Glutamatergic neuron (in vitro differentiated cells): ENCODE results near the gene CPEB2. TPM values are rescaled to one million over a fixed set of nuclear protein-coding genes. Genes with fewer than 3 reads are reported as not detected.
A peak's percentile ranks its signal among the peaks of the same experiment; 100 is the strongest.

Experiments
- DNase-seq: peaks from one replicate; pipeline ENCODE4 v3.0.0; 2022
- H3K27ac Mint-ChIP-seq: one replicate; pipeline ENCODE4 v1.8.0; 2020; ENCODE audit warnings: mild to moderate bottlenecking, mixed read lengths, inconsistent platforms; ENCODE audit not compliant: unreplicated experiment
- H3K27me3 Mint-ChIP-seq: one replicate; pipeline ENCODE4 v1.8.0; 2020; ENCODE audit warnings: mild to moderate bottlenecking, moderate library complexity, mixed read lengths, inconsistent platforms; ENCODE audit not compliant: unreplicated experiment
- H3K36me3 Mint-ChIP-seq: one replicate; pipeline ENCODE4 v1.8.0; 2020; ENCODE audit warnings: mild to moderate bottlenecking, mixed read lengths, inconsistent platforms; ENCODE audit not compliant: unreplicated experiment
- H3K4me1 Mint-ChIP-seq: one replicate; pipeline ENCODE4 v1.8.0; 2020; ENCODE audit warnings: mild to moderate bottlenecking, low read depth, mixed read lengths, inconsistent platforms; ENCODE audit not compliant: unreplicated experiment
- H3K4me3 Mint-ChIP-seq: one replicate; pipeline ENCODE4 v1.8.0; 2020; ENCODE audit warnings: mild to moderate bottlenecking, mixed read lengths, inconsistent platforms; ENCODE audit not compliant: unreplicated experiment
- H3K9me3 Mint-ChIP-seq: one replicate; pipeline ENCODE4 v1.8.0; 2020; ENCODE audit warnings: mild to moderate bottlenecking, moderate library complexity, mixed read lengths, inconsistent platforms; ENCODE audit not compliant: unreplicated experiment
- long read RNA-seq: library from polyadenylated mRNA; unstranded; transcript quantifications from one replicate; pipeline ENCODE4 v2.0.0, GENCODE V29; 2020; ENCODE audit not compliant: unreplicated experiment
- total RNA-seq: library from RNA; stranded (reverse); fragmentation: NEBNext Ultra II Directional; extraction: Animal tissue kit (Norgen Biotek cat#: 25700); gene quantifications from one replicate; pipeline ENCODE4 v1.2.1, GENCODE V29; 2021; ENCODE audit not compliant: unreplicated experiment
- TF ChIP-seq, protein P1 (sequence below): fragments of 200-600 bp; sonication (generic); IDR thresholded peaks from one replicate; pipeline ENCODE4 v1.5.0; 2021; ENCODE audit not compliant: partially characterized antibody, unreplicated experiment

CPEB2 gene
- 52.6 TPM for total RNA-seq
- long read RNA-seq, partial matches to known transcripts, result 0 of 3 reads
- long read RNA-seq, other reads (novel, unspliced or antisense), result 3 of 3 reads

DNA sequence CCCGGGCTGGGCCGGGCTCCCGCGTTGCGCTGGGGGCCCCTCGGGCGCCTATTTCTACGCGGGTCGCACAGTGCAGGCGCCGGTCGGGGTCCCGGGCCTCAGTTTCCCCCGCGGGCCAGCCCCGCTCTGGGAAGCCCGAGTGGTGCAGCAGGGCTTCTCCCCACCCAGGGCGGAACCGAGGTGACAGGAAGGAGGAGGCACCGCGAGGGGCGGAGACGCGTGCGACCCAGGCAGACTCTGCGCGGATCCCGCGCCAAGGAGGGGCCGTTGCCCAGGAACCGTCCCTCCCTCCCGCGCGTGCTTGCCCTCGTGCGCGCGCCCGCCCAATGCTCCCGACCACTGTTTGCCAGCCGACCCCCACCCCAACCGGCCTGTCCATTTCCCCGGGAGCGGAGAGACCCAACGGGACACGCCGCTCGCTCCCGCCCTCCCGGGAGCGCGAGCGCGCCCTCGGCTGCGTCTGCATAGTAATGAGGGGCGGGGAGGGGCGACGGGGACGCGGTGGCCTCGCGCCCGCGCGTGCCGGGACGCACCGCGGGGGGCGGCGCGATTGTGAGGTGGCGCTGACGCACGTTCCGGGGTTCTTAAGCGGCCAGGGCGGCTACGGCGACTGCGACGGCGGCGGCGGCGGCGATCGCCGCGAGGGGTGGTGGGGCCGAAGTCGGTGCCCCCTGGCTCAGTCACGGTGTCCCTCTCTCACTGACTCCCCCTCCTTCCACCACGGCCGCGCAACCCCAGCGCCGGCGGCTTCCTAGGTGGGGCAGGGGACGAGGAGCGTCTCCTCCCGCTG, at the start of gene CPEB2:
Gene CPEB2 (plus strand): TSS at position 613 of the 790 bp plus-strand sequence. CDS start 193 bp downstream, outside the sequence.
- Mint-ChIP-seq H3K9me3 (peaks cover 5% of the 10 kb centered on the region), H3K27me3 (peaks cover 5% of the 10 kb centered on the region), H3K27ac (peak within 1 kb of the TSS; percentile 84), H3K36me3 (peaks cover 9% of the 10 kb centered on the region), H3K4me3 (peak within 1 kb of the TSS; percentile 91), H3K4me1 (peaks cover 10% of the 10 kb centered on the region)
- peak; percentile 97 for DNase-seq
- TF ChIP-seq, protein P1, sequence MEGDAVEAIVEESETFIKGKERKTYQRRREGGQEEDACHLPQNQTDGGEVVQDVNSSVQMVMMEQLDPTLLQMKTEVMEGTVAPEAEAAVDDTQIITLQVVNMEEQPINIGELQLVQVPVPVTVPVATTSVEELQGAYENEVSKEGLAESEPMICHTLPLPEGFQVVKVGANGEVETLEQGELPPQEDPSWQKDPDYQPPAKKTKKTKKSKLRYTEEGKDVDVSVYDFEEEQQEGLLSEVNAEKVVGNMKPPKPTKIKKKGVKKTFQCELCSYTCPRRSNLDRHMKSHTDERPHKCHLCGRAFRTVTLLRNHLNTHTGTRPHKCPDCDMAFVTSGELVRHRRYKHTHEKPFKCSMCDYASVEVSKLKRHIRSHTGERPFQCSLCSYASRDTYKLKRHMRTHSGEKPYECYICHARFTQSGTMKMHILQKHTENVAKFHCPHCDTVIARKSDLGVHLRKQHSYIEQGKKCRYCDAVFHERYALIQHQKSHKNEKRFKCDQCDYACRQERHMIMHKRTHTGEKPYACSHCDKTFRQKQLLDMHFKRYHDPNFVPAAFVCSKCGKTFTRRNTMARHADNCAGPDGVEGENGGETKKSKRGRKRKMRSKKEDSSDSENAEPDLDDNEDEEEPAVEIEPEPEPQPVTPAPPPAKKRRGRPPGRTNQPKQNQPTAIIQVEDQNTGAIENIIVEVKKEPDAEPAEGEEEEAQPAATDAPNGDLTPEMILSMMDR, result no peak

DNA sequence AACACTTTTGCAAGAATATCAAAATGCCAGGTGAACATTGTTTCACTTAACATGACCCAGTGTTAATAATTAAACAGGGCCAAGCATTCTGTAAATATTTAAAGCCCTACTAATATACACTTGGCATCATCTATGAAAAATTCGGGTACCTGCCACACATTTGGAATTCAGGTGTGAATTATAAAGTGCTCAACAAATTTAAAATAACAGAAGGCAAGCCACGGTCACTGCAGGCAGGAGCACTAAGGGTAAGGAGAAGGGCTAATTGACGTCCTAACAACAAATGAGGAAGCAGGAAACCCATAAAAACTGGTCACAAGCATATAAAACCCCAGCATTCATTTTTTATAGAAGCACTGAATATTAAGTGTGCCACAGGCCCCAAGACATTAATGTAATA, 43.8 kb upstream of the CPEB2 start:
- no peaks in the 10 kb centered on the region for H3K27me3 Mint-ChIP-seq
- H3K9me3 Mint-ChIP-seq, result no peaks in the 10 kb centered on the region
- H3K4me1 Mint-ChIP-seq, result no peaks in the 10 kb centered on the region
- no peak for DNase-seq
- H3K27ac Mint-ChIP-seq, result no peak overlapping the region
- TF ChIP-seq, protein P1, result no peak
- no peak overlapping the region for H3K4me3 Mint-ChIP-seq
- no peaks in the 10 kb centered on the region for H3K36me3 Mint-ChIP-seq

DNA sequence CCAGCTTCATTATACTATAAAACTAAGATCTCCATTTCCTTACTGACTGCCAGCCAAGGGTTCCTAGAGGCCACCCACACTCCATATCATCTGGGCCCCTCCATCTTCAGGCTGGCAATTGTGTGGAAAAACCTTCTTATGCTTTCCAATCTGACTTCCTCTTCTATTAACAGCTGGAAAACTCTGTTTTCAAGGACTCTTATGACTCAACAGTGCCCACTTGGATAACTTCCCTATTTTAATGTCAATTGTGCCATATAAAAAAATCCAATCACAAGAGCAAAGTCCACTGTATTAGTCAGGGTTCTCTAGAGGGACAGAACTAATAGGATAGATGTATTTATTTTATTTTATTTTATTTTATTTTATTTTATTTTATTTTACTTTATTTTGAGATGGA, 41.0 kb upstream of the CPEB2 start:
- Mint-ChIP-seq H3K9me3 (peaks cover 2% of the 10 kb centered on the region), H3K4me1 (no peaks in the 10 kb centered on the region), H3K4me3 (no peak overlapping the region), H3K27ac (no peak overlapping the region), H3K27me3 (no peaks in the 10 kb centered on the region), H3K36me3 (no peaks in the 10 kb centered on the region)
- TF ChIP-seq, protein P1, result no peak
- no peak for DNase-seq

DNA sequence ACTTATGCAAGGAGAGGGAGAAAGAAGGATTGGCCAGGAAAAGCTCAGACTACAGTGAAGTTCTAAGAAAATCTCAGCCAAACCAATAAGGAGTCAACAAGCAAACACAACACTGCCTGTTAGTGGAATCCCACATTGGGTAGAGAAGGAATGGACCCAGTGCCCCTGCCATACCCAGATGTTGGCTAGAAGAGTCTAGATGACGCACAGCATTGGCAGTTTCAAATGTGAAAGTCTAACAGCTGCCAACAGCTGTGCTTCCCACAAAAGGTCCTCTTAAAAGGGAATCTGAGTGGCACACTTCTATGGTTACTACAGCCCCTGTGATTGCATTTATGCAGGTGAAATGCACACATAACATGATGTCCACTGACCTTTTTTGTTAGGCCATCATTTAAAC, 37.2 kb upstream of the CPEB2 start:
- no peaks in the 10 kb centered on the region for H3K4me1 Mint-ChIP-seq
- no peak overlapping the region for H3K27ac Mint-ChIP-seq
- TF ChIP-seq, protein P1, result no peak
- H3K9me3 Mint-ChIP-seq, result peaks cover 2% of the 10 kb centered on the region
- H3K36me3 Mint-ChIP-seq, result no peaks in the 10 kb centered on the region
- H3K27me3 Mint-ChIP-seq, result no peaks in the 10 kb centered on the region
- DNase-seq, result no peak
- H3K4me3 Mint-ChIP-seq, result no peak overlapping the region

DNA sequence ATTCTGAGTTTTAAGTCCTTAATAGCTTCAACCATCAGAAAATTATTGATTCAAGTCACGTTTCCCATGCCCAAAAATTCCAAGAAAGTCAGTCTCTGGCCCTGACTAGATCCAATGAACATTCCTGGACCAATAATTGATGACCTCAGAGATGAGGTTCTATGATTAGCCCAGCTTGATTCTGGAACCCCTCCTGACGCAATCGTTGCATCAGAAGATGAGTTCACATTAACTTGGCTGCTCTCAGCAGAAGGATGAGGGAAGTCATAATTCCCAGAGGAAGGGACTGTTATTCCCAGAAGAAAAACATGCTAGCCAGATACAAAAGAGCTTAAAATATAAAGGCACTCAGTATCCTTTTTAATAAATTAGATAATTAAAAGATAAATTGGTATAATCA, 34.3 kb upstream of the CPEB2 start:
- H3K4me1 Mint-ChIP-seq, result no peaks in the 10 kb centered on the region
- H3K9me3 Mint-ChIP-seq, result peaks cover 2% of the 10 kb centered on the region
- TF ChIP-seq, protein P1, result no peak
- H3K27me3 Mint-ChIP-seq, result no peaks in the 10 kb centered on the region
- H3K36me3 Mint-ChIP-seq, result no peaks in the 10 kb centered on the region
- DNase-seq, result no peak
- H3K27ac Mint-ChIP-seq, result no peak overlapping the region
- no peak overlapping the region for H3K4me3 Mint-ChIP-seq
